Fibroblast of lung (primary cell): Measurements from ENCODE around the gene DLG5. TPM values are rescaled to one million over a fixed set of nuclear protein-coding genes. Genes with fewer than 3 reads are reported as not detected.

Experiments used
- DNase-seq, 2 donors: peaks; one replicate each; pipeline versions ENCODE4 v3.0.0 to v3.0.0-alpha.2; 2010; ENCODE audit warnings: low read depth in 2 of 2
- H2AFZ ChIP-seq: 2 replicates; pipeline ENCODE4 v1.5.1; 2012; ENCODE audit warnings: low read length, control low read depth, inconsistent platforms
- H3K27ac ChIP-seq: 2 replicates; pipeline ENCODE4 v1.5.1; 2011; ENCODE audit warnings: low read length, control low read depth; ENCODE audit not compliant: insufficient read depth
- H3K27me3 ChIP-seq: 2 replicates; pipeline ENCODE4 v1.5.1; 2011; ENCODE audit warnings: mild to moderate bottlenecking, low read length; ENCODE audit not compliant: control insufficient read depth, insufficient read depth
- H3K36me3 ChIP-seq: 2 replicates; pipeline ENCODE4 v1.5.1; 2011; ENCODE audit warnings: low read length; ENCODE audit not compliant: control insufficient read depth, insufficient read depth
- H3K4me1 ChIP-seq: 2 replicates; pipeline ENCODE4 v1.5.1; 2011; ENCODE audit warnings: low read length; ENCODE audit not compliant: control insufficient read depth, insufficient read depth; ENCODE audit errors: extremely low read depth
- H3K4me2 ChIP-seq: 2 replicates; pipeline ENCODE4 v1.5.1; 2011; ENCODE audit warnings: low read length, control low read depth; ENCODE audit not compliant: insufficient read depth; ENCODE audit errors: extremely low read depth
- H3K4me3 ChIP-seq, 4 experiments: fragments of 200-600 bp in 1 of 4; sonication (generic) in 1 of 4; replicated peaks in 1 of 4; 2 replicates each; pipeline ENCODE4 v1.5.1; 2011 to 2016; ENCODE audit warnings: low read length in 4 of 4, low read depth in 3 of 4, mild to moderate bottlenecking in 3 of 4, control low read depth in 2 of 4, inconsistent platforms in 1 of 4, mixed read lengths in 1 of 4; ENCODE audit not compliant: insufficient read depth in 1 of 4; ENCODE audit errors: control extremely low read depth in 1 of 4
- H3K79me2 ChIP-seq: 2 replicates; pipeline ENCODE4 v1.5.1; 2012; ENCODE audit warnings: mild to moderate bottlenecking, low read length, inconsistent platforms; ENCODE audit not compliant: control insufficient read depth, insufficient read depth
- H3K9ac ChIP-seq: 2 replicates; pipeline ENCODE4 v1.5.1; 2011; ENCODE audit warnings: mild to moderate bottlenecking, low read length, control low read depth; ENCODE audit not compliant: insufficient read depth
- H3K9me3 ChIP-seq: 2 replicates; pipeline ENCODE4 v1.5.1; 2012; ENCODE audit warnings: low read depth, low read length; ENCODE audit not compliant: control insufficient read depth, insufficient read depth
- H4K20me1 ChIP-seq: 2 replicates; pipeline ENCODE4 v1.5.1; 2011; ENCODE audit warnings: low read length; ENCODE audit not compliant: control insufficient read depth, insufficient read depth; ENCODE audit errors: extremely low read depth
- EZH2 ChIP-seq: IDR thresholded peaks from 2 replicates; pipeline ENCODE4 v1.5.1; 2012; ENCODE audit warnings: low read length, control low read depth, mild to moderate bottlenecking; ENCODE audit errors: missing control alignments
- polyA plus RNA-seq, 2 donors: library from polyadenylated mRNA; depleted of rRNA in 1 of 2; stranded (reverse) in 1 of 2; unstranded in 1 of 2; fragments of >200 nt; gene quantifications; 2 replicates each; pipeline ENCODE4 v1.2.1, GENCODE V29; 2011 to 2012; ENCODE audit warnings: missing spikeins in 1 of 2
- total RNA-seq: library from RNA; depleted of rRNA; stranded (reverse); fragments of >200 nt; gene quantifications from 2 replicates; pipeline ENCODE4 v1.2.1, GENCODE V29; 2014
- TF ChIP-seq, protein P1 (sequence below), 2 donors: IDR thresholded peaks in 1 of 2; conservative IDR thresholded peaks in 1 of 2; 1 replicate in 1 of 2; 2 replicates in 1 of 2; pipeline ENCODE4 v1.5.1; 2011 to 2012; ENCODE audit warnings: low read length in 2 of 2, control low read depth in 1 of 2, inconsistent platforms in 1 of 2, low read depth in 1 of 2, mild to moderate bottlenecking in 1 of 2

DLG5 gene
- total and polyA plus RNA-seq, 2 donors (not counting 1 experiment from before 2014, with no cell fraction given): 15.3 to 40.8 TPM

DNA sequence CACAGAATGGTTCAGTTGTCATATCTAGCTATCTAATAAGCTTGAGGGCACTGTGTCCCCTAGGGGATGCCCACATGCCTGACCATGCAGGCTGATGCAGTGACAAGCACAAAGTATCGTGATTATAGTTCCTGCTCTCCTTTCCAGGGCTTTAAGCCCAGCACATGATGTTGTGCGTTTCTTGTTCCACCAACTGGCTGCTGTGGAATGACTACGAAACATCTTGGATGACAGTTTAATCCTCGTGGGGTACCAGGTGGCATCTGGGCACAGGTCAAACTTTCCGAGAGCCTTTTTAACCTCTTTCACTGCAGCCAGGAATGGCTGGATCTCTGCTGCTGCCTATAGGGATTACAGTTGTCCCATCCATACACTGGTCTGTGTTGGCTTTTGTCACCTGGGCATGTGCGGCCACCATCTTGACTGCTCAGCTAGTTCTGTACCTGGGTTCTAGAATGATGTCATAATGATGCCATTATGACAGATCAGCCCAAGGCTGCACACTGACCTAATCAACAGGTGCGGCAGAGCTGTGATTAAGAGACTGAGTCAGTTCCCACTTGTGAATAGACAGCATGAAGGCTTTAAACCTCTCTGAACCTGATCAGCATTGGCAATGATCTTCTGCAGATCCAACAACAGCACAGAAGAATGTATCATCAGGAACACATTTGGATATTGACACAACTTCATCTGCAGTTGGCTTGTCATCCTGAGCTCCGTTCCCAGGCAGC lies 144.1 kb downstream of the DLG5 start:
- TF ChIP-seq, protein P1, sequence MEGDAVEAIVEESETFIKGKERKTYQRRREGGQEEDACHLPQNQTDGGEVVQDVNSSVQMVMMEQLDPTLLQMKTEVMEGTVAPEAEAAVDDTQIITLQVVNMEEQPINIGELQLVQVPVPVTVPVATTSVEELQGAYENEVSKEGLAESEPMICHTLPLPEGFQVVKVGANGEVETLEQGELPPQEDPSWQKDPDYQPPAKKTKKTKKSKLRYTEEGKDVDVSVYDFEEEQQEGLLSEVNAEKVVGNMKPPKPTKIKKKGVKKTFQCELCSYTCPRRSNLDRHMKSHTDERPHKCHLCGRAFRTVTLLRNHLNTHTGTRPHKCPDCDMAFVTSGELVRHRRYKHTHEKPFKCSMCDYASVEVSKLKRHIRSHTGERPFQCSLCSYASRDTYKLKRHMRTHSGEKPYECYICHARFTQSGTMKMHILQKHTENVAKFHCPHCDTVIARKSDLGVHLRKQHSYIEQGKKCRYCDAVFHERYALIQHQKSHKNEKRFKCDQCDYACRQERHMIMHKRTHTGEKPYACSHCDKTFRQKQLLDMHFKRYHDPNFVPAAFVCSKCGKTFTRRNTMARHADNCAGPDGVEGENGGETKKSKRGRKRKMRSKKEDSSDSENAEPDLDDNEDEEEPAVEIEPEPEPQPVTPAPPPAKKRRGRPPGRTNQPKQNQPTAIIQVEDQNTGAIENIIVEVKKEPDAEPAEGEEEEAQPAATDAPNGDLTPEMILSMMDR (conservative IDR thresholded peaks at IDR 0.05 in 1 of 2, IDR thresholded peaks at IDR 0.05 in 1 of 2; ENCODE audit: low read depth in 1 of 2, low read length in 2 of 2): no peak
- no peak for TF ChIP-seq EZH2
- Histone ChIP-seq H3K4me3 (no peak overlapping the region), H3K9me3 (no peaks in the 10 kb centered on the region), H3K4me2 (no peak overlapping the region), H3K9ac (no peak overlapping the region), H4K20me1 (no peaks in the 10 kb centered on the region), H3K36me3 (peaks cover 11% of the 10 kb centered on the region), H3K27ac (no peak overlapping the region), H3K27me3 (no peaks in the 10 kb centered on the region), H3K4me1 (peaks cover 3% of the 10 kb centered on the region), H3K79me2 (no peaks in the 10 kb centered on the region), H2AFZ (no peak overlapping the region)
- DNase-seq: no peak

DNA sequence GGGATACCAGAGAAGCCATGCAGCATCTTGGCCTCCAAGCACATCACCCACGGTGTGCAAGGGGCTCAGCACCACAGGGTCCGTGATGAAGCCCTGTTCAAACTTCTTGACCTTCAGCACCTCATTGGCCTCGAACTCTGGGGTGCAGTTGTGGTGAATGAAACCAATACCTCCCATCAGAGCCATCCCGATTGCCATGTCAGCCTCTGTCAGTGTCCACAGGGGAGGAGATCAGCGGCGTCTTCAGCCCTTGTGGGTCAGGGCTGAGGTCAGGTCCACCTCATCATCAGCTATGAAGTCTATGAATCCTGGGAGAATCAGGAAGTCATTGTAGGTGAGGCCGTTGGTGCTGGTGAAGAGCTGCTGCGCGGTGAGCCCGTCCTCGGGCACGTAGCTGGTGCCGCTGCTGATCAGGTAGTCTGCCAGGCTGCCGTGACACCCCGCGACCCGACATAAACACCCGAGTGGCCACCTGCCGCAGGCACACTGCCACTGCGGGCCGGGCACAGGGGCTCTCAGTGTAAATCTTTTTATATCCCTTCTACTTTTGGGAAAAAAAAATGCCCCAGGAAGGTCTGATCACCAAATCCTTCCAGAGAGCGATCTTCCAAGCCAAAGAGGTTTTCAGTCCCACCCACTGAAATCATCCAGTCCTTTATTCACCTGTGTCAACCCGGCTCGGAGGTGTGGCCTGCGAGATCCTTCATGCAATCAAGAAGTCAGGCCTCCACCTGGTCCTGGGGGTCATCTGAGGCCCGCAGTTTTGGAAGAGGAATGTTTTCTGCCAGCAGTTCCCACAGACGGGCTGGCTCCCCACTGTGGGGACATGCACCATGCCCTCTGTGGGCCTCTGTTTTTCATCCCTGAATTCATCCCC lies 144.9 kb downstream of the DLG5 start:
- Histone ChIP-seq H3K27me3 (no peaks in the 10 kb centered on the region), H3K4me1 (peaks cover 3% of the 10 kb centered on the region), H2AFZ (no peak overlapping the region), H3K9me3 (no peaks in the 10 kb centered on the region), H3K4me2 (no peak overlapping the region), H3K79me2 (no peaks in the 10 kb centered on the region), H3K4me3 (no peak overlapping the region), H3K27ac (no peak overlapping the region), H3K9ac (no peak overlapping the region), H3K36me3 (peaks cover 11% of the 10 kb centered on the region), H4K20me1 (no peaks in the 10 kb centered on the region)
- TF ChIP-seq EZH2: no peak
- TF ChIP-seq, protein P1 (conservative IDR thresholded peaks at IDR 0.05 in 1 of 2, IDR thresholded peaks at IDR 0.05 in 1 of 2; ENCODE audit: low read depth in 1 of 2, low read length in 2 of 2): no peak
- no peak for DNase-seq

DNA sequence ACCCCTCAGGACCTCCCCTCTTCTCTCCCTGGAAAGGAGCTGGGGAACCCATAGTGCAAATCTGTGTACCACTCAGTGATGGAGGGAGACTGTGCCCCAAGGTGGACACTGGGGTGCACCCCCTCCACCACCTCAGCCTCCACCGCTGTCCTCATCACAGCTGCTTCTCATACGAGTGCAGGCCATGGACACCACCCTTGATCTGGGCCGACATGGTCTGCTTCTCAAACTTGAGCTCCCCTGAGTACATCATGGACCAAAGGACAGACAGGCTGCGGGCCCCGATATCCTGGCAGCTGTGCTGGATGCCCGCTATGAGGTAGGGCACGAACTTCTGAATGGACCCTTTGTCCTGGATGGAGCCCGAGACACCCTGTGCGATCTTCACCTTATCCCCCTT lies 146.4 kb downstream of the DLG5 start:
- no peak overlapping the region for H3K4me3 ChIP-seq
- H3K79me2 ChIP-seq: no peaks in the 10 kb centered on the region
- H2AFZ ChIP-seq: no peak overlapping the region
- no peak overlapping the region for H3K4me2 ChIP-seq
- no peak overlapping the region for H3K9ac ChIP-seq
- H4K20me1 ChIP-seq: no peaks in the 10 kb centered on the region
- DNase-seq: no peak
- H3K27me3 ChIP-seq: no peaks in the 10 kb centered on the region
- H3K4me1 ChIP-seq: peaks cover 3% of the 10 kb centered on the region
- TF ChIP-seq, protein P1 (conservative IDR thresholded peaks at IDR 0.05 in 1 of 2, IDR thresholded peaks at IDR 0.05 in 1 of 2; ENCODE audit: low read depth in 1 of 2, low read length in 2 of 2): no peak
- no peak for TF ChIP-seq EZH2
- H3K36me3 ChIP-seq: peaks cover 11% of the 10 kb centered on the region
- H3K27ac ChIP-seq: no peak overlapping the region
- no peaks in the 10 kb centered on the region for H3K9me3 ChIP-seq
